BE2C (cell line): Measurements from ENCODE around the gene ORM2.
A peak's percentile ranks its signal among the peaks of the same experiment; 100 is the strongest.

Source experiments
- DNase-seq: peaks from one replicate; pipeline ENCODE4 v3.0.0-alpha.2; 2020
- H3K27me3 ChIP-seq: fragments of 250-450 bp; sonication (Bioruptor Pico); 2 replicates; pipeline ENCODE4 v1.5.1; 2020; ENCODE audit warnings: mild to moderate bottlenecking
- H3K36me3 ChIP-seq: fragments of 250-450 bp; sonication (Bioruptor Pico); 2 replicates; pipeline ENCODE4 v1.5.1; 2020; ENCODE audit warnings: mild to moderate bottlenecking
- H3K4me1 ChIP-seq: fragments of 250-450 bp; sonication (Bioruptor Pico); 2 replicates; pipeline ENCODE4 v1.5.1; 2020
- H3K4me3 ChIP-seq: 2 replicates; pipeline ENCODE4 v1.5.1; 2011; ENCODE audit warnings: low read depth, low read length
- H3K9me3 ChIP-seq: fragments of 250-450 bp; sonication (Bioruptor Pico); 2 replicates; pipeline ENCODE4 v1.5.1; 2020
- TF ChIP-seq, protein P1 (sequence below): IDR thresholded peaks from 2 replicates; pipeline ENCODE4 v1.5.1; 2012; ENCODE audit warnings: mild to moderate bottlenecking, low read depth, low read length

Gene ORM2

GRCh38 chr9:114335745-114336144, 6.1 kb downstream of the ORM2 start:
- DNase-seq, result no peak
- no peak overlapping the region for H3K4me3 ChIP-seq
- no peaks in the 10 kb centered on the region for H3K27me3 ChIP-seq
- H3K9me3 ChIP-seq, result no peaks in the 10 kb centered on the region; the same call in 1 of the 2 replicates
- H3K36me3 ChIP-seq, result no peaks in the 10 kb centered on the region
- no peaks in the 10 kb centered on the region for H3K4me1 ChIP-seq
- TF ChIP-seq, protein P1, sequence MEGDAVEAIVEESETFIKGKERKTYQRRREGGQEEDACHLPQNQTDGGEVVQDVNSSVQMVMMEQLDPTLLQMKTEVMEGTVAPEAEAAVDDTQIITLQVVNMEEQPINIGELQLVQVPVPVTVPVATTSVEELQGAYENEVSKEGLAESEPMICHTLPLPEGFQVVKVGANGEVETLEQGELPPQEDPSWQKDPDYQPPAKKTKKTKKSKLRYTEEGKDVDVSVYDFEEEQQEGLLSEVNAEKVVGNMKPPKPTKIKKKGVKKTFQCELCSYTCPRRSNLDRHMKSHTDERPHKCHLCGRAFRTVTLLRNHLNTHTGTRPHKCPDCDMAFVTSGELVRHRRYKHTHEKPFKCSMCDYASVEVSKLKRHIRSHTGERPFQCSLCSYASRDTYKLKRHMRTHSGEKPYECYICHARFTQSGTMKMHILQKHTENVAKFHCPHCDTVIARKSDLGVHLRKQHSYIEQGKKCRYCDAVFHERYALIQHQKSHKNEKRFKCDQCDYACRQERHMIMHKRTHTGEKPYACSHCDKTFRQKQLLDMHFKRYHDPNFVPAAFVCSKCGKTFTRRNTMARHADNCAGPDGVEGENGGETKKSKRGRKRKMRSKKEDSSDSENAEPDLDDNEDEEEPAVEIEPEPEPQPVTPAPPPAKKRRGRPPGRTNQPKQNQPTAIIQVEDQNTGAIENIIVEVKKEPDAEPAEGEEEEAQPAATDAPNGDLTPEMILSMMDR, result no peak

GRCh38 chr9:114336157-114336556, 6.5 kb downstream of the ORM2 start:
- DNase-seq, result no peak
- Histone ChIP-seq H3K4me1 (no peaks in the 10 kb centered on the region), H3K27me3 (no peaks in the 10 kb centered on the region), H3K4me3 (no peak overlapping the region), H3K36me3 (no peaks in the 10 kb centered on the region), H3K9me3 (no peaks in the 10 kb centered on the region; the same call in 1 of the 2 replicates)
- TF ChIP-seq, protein P1, result no peak

DNA sequence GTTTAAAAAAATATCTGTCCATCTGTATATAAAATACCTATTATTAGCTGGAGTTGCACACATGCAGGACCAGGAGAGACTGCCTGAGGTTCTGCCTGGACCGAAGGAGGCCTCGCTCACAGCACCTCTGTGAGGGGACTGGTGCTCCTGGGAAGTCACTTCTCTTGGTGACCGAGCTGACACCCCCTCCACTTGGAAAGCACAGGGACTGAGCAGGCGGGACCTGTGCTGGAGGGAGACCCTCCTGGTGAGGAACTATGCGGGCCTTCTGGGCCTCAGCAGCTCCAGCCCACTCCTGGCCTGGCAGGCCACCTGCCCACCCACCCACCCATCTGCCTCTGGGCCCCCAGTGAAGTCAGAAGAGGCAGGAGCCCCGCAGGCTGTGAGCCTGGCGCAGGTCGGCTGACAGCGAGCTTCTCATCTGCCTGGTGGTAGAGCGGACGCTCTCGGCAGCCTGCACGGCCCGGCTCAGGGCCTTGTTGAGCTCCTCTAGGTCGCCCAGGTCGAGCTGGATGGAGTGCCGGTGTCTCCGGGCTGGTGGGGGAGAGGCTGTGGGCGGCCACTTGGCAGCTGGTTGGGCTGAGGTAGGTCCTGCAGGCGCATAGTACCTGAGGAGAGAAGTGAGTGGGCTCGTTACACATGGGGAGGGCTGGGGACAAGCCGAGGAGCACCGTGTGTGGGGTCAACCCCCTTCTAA, 7.2 kb downstream of the ORM2 start:
- no peaks in the 10 kb centered on the region for H3K36me3 ChIP-seq
- H3K4me1 ChIP-seq, result no peaks in the 10 kb centered on the region
- TF ChIP-seq, protein P1, result no peak
- no peak for DNase-seq
- no peaks in the 10 kb centered on the region; the same call in 1 of the 2 replicates for H3K9me3 ChIP-seq
- H3K27me3 ChIP-seq, result no peaks in the 10 kb centered on the region
- H3K4me3 ChIP-seq, result no peak overlapping the region

DNA sequence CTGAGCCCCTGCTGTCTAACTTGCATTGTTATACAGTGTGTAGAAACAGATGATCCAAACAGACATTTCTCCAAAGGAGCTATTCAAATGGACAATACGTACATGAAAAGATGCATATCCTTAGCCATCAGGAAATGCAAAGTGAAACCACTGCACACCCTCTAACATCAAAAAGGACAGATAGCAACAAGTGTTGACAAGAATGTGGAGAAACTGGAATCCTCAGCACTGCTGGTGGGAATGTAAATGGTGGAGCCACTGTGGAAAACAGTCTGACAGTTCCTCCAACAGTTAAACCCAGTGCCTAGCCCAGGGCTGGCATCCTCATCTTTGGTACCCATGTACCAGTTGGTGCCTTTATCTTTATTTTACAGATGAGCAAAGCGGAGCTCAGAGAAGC, 8.5 kb downstream of the ORM2 start:
- DNase-seq, result no peak
- Histone ChIP-seq H3K9me3 (no peaks in the 10 kb centered on the region; the same call in 1 of the 2 replicates), H3K27me3 (no peaks in the 10 kb centered on the region), H3K4me3 (no peak overlapping the region), H3K36me3 (no peaks in the 10 kb centered on the region), H3K4me1 (no peaks in the 10 kb centered on the region)
- TF ChIP-seq, protein P1, result no peak

DNA sequence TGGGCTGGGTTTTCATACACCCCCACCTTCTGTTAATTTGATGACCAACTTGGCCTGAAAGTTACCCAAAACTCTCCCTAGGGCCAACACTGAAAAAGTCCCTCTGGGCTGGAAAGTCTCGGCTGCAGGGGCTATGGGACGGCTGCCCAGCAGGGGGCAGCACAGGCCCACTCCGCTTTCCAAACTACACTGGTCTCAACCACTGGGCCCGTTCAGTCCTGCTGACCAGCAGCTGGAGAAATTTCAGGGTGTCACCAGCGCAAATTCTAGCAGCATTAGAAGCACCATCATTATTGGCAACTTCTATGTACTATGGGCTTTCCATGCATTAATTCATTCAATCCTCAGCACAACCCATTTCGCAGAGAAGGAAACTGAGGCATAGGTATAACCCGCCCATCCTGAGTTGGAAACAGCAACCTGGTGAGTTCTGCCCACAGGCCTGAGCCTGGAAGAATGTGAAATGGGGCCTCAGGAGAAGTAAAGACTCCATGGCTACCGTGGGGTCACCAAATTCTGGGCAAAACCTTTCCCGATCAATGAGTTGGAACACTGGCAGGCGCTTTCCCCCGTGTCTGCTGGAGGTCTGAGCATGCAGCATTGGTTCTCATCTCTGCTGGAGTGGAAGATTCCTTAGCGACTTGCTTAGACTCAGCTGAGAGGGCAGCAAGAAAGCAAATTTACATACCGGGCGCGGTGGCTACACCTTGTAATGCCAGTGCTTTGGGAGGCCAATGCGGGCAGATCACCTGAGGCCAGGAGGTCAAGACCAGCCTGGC, 9.7 kb downstream of the ORM2 start:
- Histone ChIP-seq H3K27me3 (no peaks in the 10 kb centered on the region), H3K9me3 (no peaks in the 10 kb centered on the region; the same call in 1 of the 2 replicates), H3K4me1 (no peaks in the 10 kb centered on the region; the same call in 1 of the 2 replicates), H3K4me3 (no peak overlapping the region), H3K36me3 (no peaks in the 10 kb centered on the region)
- TF ChIP-seq, protein P1, result peak; percentile 98
- DNase-seq, result peak; percentile 72
